ENCODE data around the gene PPDPF.
"Not testable (repeated sequence)": the region's sequence is repeated elsewhere in the genome, so short reads cannot be mapped to it uniquely, and the experiment has no call there.

PPDPF gene

GRCh38 chr20:63520504-63520933, at the start of gene PPDPF:
TSS of gene PPDPF (plus strand) at chr20:63520765. CDS start at chr20:63521309, 544 bp downstream.
- DNase-seq (ENCODE audit: low read depth in 2 of 2), result peak; percentile 59 to 78

GRCh38 chr20:63471002-63471716, 49.4 kb upstream of the PPDPF start:
- no peak for DNase-seq (ENCODE audit: low read depth in 2 of 2)

GRCh38 chr20:63471717-63471980, 48.9 kb upstream of the PPDPF start:
- DNase-seq (ENCODE audit: low read depth in 2 of 2), result no peak

GRCh38 chr20:63471981-63472831, 48.4 kb upstream of the PPDPF start, which contains the start of gene KCNQ2:
TSS of gene KCNQ2 (minus strand) at chr20:63472655. CDS start at chr20:63472463, 192 bp downstream.
- DNase-seq (ENCODE audit: low read depth in 2 of 2), result no peak

- DNase-seq (ENCODE audit: low read depth in 2 of 2), result no peak
Measured at GRCh38 chr20:63472862-63473390, 47.6 kb upstream of the PPDPF start.

- DNase-seq (ENCODE audit: low read depth in 2 of 2), result no peak
Measured at GRCh38 chr20:63473555-63474449, 46.8 kb upstream of the PPDPF start.

- DNase-seq (ENCODE audit: low read depth in 2 of 2), result no peak
Measured at GRCh38 chr20:63475209-63475608, 45.4 kb upstream of the PPDPF start.

GRCh38 chr20:63477061-63477616, 43.4 kb upstream of the PPDPF start:
- DNase-seq (ENCODE audit: low read depth in 2 of 2), result no peak

GRCh38 chr20:63477944-63478343, 42.6 kb upstream of the PPDPF start:
- no peak for DNase-seq (ENCODE audit: low read depth in 2 of 2)

GRCh38 chr20:63478346-63479302, 41.9 kb upstream of the PPDPF start:
- DNase-seq (ENCODE audit: low read depth in 2 of 2), result no peak

- not testable (repeated sequence) for DNase-seq (ENCODE audit: low read depth in 2 of 2)
Measured at GRCh38 chr20:63479695-63480419, 40.7 kb upstream of the PPDPF start.

- DNase-seq (ENCODE audit: low read depth in 2 of 2), result no peak
Measured at GRCh38 chr20:63481503-63481902, 39.1 kb upstream of the PPDPF start.

- DNase-seq (ENCODE audit: low read depth in 2 of 2), result no peak
Measured at GRCh38 chr20:63482021-63482587, 38.5 kb upstream of the PPDPF start.

- no peak for DNase-seq (ENCODE audit: low read depth in 2 of 2)
Measured at GRCh38 chr20:63483834-63484233, 36.7 kb upstream of the PPDPF start.

- no peak for DNase-seq (ENCODE audit: low read depth in 2 of 2)
Measured at GRCh38 chr20:63484236-63484635, 36.3 kb upstream of the PPDPF start.

- DNase-seq (ENCODE audit: low read depth in 2 of 2), result no peak
Measured at GRCh38 chr20:63484651-63485403, 35.7 kb upstream of the PPDPF start.

- no peak for DNase-seq (ENCODE audit: low read depth in 2 of 2)
Measured at GRCh38 chr20:63486300-63486855, 34.2 kb upstream of the PPDPF start.

GRCh38 chr20:63487116-63487764, 33.3 kb upstream of the PPDPF start:
- no peak for DNase-seq (ENCODE audit: low read depth in 2 of 2)
